ENCODE results near the gene ELMO3. TPM values are rescaled to one million over a fixed set of nuclear protein-coding genes. Genes with fewer than 3 reads are reported as not detected.

The ELMO3 gene
- total and polyA plus RNA-seq, 2 of the 13 experiments (the other 11 are each of a cell fraction or from before 2014, with no cell fraction given), result 2.6 to 4.0 TPM

DNA sequence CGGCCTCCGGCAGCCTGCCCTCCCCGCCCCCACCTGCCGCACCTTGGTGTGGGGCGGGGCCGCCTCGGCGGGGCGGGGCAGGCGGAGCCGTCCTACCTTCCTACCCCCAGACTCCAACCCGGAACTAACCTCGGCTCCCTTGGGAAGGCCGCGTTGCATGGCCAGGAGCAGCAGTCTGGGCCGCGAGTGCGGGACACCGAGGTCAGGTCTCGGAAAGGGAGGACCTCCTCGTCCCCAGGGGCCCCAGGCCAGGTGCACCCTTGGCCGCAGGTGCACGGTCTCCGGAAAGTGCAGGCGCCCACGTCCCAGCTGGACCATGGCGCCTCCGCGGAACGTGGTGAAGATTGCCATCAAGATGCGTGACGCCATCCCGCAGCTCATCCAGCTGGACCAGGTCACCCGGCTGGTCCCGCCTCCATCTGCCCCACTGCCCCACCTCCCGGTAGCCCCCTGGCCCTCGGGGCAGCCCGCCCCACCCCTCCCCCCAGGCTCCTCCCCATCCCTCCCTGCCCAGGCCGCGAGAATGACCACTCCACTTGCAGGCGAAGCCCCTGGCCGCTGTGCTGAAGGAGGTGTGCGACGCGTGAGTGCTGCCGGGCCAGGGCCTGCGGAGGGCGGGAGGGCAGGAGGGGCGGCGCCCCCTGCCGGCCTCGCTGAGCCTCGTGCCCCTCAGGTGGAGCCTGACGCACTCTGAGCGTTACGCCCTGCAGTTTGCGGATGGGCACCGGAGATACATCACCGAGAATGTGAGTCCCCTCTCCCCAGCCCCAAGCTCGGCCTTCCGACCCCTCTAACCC is at the start of gene ELMO3 (continued):
- TF ChIP-seq, protein P1, sequence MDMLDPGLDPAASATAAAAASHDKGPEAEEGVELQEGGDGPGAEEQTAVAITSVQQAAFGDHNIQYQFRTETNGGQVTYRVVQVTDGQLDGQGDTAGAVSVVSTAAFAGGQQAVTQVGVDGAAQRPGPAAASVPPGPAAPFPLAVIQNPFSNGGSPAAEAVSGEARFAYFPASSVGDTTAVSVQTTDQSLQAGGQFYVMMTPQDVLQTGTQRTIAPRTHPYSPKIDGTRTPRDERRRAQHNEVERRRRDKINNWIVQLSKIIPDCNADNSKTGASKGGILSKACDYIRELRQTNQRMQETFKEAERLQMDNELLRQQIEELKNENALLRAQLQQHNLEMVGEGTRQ (IDR thresholded peaks at IDR 0.05; ENCODE audit: low read depth, low read length), result no peak
- TF ChIP-seq, protein P1 (CRISPR knock-in tag; IDR thresholded peaks at IDR 0.05; ENCODE audit: borderline replicate concordance), result no peak
- TF ChIP-seq ZNF737 (CRISPR knock-in tag; IDR thresholded peaks at IDR 0.05; ENCODE audit: borderline replicate concordance) (no peak), AGO1 (IDR thresholded peaks at IDR 0.05; ENCODE audit: low read depth, low read length, poor library complexity, severe bottlenecking) (peak; percentile 32), HOXA5 (CRISPR knock-in tag; IDR thresholded peaks at IDR 0.05) (no peak), AGO2 (optimal IDR thresholded peaks at IDR 0.05; ENCODE audit: low read depth, low read length) (peak; percentile 97), PLRG1 (conservative IDR thresholded peaks at IDR 0.05) (no peak)
- TF ChIP-seq, protein P2, sequence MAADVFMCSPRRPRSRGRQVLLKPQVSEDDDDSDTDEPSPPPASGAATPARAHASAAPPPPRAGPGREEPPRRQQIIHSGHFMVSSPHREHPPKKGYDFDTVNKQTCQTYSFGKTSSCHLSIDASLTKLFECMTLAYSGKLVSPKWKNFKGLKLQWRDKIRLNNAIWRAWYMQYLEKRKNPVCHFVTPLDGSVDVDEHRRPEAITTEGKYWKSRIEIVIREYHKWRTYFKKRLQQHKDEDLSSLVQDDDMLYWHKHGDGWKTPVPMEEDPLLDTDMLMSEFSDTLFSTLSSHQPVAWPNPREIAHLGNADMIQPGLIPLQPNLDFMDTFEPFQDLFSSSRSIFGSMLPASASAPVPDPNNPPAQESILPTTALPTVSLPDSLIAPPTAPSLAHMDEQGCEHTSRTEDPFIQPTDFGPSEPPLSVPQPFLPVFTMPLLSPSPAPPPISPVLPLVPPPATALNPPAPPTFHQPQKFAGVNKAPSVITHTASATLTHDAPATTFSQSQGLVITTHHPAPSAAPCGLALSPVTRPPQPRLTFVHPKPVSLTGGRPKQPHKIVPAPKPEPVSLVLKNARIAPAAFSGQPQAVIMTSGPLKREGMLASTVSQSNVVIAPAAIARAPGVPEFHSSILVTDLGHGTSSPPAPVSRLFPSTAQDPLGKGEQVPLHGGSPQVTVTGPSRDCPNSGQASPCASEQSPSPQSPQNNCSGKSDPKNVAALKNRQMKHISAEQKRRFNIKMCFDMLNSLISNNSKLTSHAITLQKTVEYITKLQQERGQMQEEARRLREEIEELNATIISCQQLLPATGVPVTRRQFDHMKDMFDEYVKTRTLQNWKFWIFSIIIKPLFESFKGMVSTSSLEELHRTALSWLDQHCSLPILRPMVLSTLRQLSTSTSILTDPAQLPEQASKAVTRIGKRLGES (CRISPR knock-in tag; IDR thresholded peaks at IDR 0.05; ENCODE audit: borderline replicate concordance), result no peak
- TF ChIP-seq, protein P3, sequence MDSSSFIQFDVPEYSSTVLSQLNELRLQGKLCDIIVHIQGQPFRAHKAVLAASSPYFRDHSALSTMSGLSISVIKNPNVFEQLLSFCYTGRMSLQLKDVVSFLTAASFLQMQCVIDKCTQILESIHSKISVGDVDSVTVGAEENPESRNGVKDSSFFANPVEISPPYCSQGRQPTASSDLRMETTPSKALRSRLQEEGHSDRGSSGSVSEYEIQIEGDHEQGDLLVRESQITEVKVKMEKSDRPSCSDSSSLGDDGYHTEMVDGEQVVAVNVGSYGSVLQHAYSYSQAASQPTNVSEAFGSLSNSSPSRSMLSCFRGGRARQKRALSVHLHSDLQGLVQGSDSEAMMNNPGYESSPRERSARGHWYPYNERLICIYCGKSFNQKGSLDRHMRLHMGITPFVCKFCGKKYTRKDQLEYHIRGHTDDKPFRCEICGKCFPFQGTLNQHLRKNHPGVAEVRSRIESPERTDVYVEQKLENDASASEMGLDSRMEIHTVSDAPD (CRISPR knock-in tag; IDR thresholded peaks at IDR 0.05), result no peak
- TF ChIP-seq, protein P4, sequence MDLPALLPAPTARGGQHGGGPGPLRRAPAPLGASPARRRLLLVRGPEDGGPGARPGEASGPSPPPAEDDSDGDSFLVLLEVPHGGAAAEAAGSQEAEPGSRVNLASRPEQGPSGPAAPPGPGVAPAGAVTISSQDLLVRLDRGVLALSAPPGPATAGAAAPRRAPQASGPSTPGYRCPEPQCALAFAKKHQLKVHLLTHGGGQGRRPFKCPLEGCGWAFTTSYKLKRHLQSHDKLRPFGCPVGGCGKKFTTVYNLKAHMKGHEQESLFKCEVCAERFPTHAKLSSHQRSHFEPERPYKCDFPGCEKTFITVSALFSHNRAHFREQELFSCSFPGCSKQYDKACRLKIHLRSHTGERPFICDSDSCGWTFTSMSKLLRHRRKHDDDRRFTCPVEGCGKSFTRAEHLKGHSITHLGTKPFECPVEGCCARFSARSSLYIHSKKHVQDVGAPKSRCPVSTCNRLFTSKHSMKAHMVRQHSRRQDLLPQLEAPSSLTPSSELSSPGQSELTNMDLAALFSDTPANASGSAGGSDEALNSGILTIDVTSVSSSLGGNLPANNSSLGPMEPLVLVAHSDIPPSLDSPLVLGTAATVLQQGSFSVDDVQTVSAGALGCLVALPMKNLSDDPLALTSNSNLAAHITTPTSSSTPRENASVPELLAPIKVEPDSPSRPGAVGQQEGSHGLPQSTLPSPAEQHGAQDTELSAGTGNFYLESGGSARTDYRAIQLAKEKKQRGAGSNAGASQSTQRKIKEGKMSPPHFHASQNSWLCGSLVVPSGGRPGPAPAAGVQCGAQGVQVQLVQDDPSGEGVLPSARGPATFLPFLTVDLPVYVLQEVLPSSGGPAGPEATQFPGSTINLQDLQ (CRISPR knock-in tag; IDR thresholded peaks at IDR 0.05), result no peak

Data from HepG2 (cell line).